MCF 10A (cell line): ENCODE data around the gene TMEM204. TPM values are rescaled to one million over a fixed set of nuclear protein-coding genes. Genes with fewer than 3 reads are reported as not detected.

Experiments used
- BruUV-seq: library from RNA; stranded (reverse); fragments of 400-500 nt; replicated peaks from 2 replicates; lab custom pipeline; 2021; lab: Mats Ljungman, UMichigan
- CTCF ChIA-PET: fragments of 300-600 bp; sonication (Branson Sonifier 250); formaldehyde crosslinking; extraction: SDS; loops from one replicate; lab custom pipeline; 2021; ENCODE audit warnings: antibody characterized with exemption, inconsistent platforms; lab: Yijun Ruan, JAX
- POLR2A ChIA-PET: fragments of 300-600, 350-650 bp; sonication (Branson Sonifier 250); formaldehyde crosslinking; extraction: SDS; loops from one replicate; lab custom pipeline; 2020; ENCODE audit warnings: antibody characterized with exemption, inconsistent platforms; lab: Yijun Ruan, JAX
- DNase-seq: peaks from one replicate; pipeline ENCODE4 v3.0.0-alpha.2; 2018; ENCODE audit not compliant: unreplicated experiment
- H3K27ac Mint-ChIP-seq: one replicate; pipeline ENCODE4 v1.8.0; 2022; ENCODE audit warnings: mild to moderate bottlenecking, low read depth, mixed read lengths; ENCODE audit not compliant: unreplicated experiment
- H3K27me3 Mint-ChIP-seq: one replicate; pipeline ENCODE4 v1.8.0; 2022; ENCODE audit warnings: mixed read lengths; ENCODE audit not compliant: insufficient read depth, unreplicated experiment
- H3K36me3 Mint-ChIP-seq: one replicate; pipeline ENCODE4 v1.8.0; 2022; ENCODE audit warnings: mild to moderate bottlenecking, moderate library complexity, mixed read lengths; ENCODE audit not compliant: insufficient read depth, unreplicated experiment
- H3K4me1 Mint-ChIP-seq: one replicate; pipeline ENCODE4 v1.8.0; 2022; ENCODE audit warnings: mixed read lengths; ENCODE audit not compliant: insufficient read depth, unreplicated experiment
- H3K4me3 Mint-ChIP-seq: one replicate; pipeline ENCODE4 v1.8.0; 2022; ENCODE audit warnings: mild to moderate bottlenecking, moderate library complexity, mixed read lengths; ENCODE audit not compliant: unreplicated experiment
- H3K9me3 Mint-ChIP-seq: one replicate; pipeline ENCODE4 v1.8.0; 2022; ENCODE audit warnings: mixed read lengths; ENCODE audit not compliant: unreplicated experiment
- intact Hi-C: fragments of 100-400 bp; cut with micrococcal nuclease; formaldehyde crosslinking; loops from 2 replicates; pipeline ENCODE4 v1.14.1; 2022
- total RNA-seq: library from RNA; stranded (reverse); gene quantifications from 2 replicates; pipeline ENCODE4 v1.2.3, GENCODE V29; 2022
- TF ChIP-seq, protein P1 (sequence below): fragments of 200-600 bp; IDR thresholded peaks from one replicate; pipeline ENCODE4 v1.8.0; 2022; ENCODE audit warnings: antibody characterized with exemption, mild to moderate bottlenecking; ENCODE audit not compliant: unreplicated experiment

Gene TMEM204
- total RNA-seq, 1 experiment from 2014 or later: not detected

DNA sequence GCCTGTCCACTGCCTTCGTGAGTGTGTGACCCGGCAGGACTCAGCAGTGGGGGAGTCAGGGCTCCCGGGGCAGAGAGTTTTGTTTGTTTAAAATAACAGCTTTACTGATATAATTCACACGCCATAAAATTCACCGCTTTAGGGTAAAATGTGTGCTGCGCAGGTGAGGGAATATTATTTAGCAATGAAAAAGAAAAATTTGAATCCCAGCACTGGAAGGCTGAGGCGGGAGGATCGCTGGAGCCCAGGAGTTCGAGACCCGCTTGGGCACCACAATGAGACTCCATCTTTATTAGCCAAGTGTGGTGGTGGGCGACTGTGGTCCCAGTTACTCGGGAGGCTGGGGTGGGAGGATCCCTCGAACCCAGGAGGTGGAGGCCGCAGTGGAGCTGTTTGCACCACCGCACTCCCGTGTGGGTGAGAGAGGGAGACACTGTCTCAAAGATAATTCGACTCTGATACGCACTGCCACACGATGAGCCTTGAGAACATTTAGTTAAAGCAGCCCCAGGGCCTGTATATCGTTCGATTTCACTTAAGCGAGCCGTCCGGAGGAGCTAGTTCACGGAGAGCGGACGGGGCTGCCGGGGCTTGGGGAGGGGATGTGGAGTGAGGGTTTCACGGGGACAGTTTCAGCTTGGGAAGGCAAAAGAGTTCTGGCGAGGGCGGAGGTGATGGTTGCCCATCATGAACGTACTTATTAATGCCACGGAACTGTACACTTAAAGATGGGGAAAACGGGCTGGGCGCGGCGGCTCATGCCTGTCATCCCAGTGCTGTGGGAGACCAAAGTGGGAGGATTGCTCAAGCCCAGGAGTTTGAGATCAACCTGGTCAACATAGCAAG lies 30.1 kb upstream of the TMEM204 start:
- intact Hi-C loops: no loop called here
- TF ChIP-seq, protein P1, sequence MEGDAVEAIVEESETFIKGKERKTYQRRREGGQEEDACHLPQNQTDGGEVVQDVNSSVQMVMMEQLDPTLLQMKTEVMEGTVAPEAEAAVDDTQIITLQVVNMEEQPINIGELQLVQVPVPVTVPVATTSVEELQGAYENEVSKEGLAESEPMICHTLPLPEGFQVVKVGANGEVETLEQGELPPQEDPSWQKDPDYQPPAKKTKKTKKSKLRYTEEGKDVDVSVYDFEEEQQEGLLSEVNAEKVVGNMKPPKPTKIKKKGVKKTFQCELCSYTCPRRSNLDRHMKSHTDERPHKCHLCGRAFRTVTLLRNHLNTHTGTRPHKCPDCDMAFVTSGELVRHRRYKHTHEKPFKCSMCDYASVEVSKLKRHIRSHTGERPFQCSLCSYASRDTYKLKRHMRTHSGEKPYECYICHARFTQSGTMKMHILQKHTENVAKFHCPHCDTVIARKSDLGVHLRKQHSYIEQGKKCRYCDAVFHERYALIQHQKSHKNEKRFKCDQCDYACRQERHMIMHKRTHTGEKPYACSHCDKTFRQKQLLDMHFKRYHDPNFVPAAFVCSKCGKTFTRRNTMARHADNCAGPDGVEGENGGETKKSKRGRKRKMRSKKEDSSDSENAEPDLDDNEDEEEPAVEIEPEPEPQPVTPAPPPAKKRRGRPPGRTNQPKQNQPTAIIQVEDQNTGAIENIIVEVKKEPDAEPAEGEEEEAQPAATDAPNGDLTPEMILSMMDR: no peak
- no peak overlapping the region for H3K4me3 Mint-ChIP-seq
- POLR2A ChIA-PET: no interaction called here
- H3K27me3 Mint-ChIP-seq: no peaks in the 10 kb centered on the region
- H3K27ac Mint-ChIP-seq: no peak overlapping the region
- no peak for DNase-seq
- CTCF ChIA-PET: no interaction called here
- BruUV-seq: no TSS peak
- H3K36me3 Mint-ChIP-seq: no peaks in the 10 kb centered on the region
- H3K4me1 Mint-ChIP-seq: no peaks in the 10 kb centered on the region
- H3K9me3 Mint-ChIP-seq: no peaks in the 10 kb centered on the region

DNA sequence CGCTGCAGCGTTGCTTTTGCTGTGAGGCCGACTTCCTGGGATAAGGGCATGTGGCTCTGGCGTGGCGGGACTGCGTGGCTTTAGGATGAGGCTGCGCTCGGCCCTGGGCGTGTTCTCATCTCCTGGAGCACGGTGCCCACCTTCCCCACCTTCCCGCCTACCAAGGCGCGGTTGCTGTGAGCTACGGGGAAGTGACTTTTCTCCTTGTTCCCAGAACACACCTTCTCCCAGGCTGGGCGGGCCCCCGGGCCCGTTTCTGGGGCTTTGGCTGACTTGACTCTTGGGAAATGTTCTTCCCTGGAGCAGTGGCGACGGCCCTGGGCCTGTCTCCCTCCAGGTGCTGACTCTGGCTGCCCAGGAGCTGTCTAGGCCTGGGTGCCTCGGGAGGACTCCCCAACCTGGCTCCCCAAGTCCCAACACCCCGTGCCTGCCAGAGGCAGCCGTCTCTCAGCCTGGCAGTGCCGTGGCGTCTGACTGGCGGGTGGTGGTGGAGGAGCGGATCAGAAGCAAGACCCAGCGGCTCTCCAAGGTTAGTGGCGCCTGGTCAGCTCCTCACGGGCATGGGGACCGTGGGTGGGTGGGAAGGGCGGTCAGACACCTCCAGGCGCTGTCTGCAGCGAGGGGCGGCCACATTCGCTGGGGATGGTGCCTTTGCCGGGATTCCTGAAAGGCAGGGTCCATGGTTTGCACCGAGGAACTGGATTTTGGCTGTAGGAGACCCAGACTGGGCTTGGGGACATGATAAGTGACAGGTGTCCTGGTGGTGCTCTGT lies 28.2 kb upstream of the TMEM204 start:
- H3K4me3 Mint-ChIP-seq: no peak overlapping the region
- DNase-seq: no peak
- intact Hi-C loops: no loop called here
- POLR2A ChIA-PET: no interaction called here
- H3K27me3 Mint-ChIP-seq: no peaks in the 10 kb centered on the region
- TF ChIP-seq, protein P1: no peak
- no peaks in the 10 kb centered on the region for H3K9me3 Mint-ChIP-seq
- no TSS peak for BruUV-seq
- CTCF ChIA-PET: interaction anchor here (0.6 kb wide), 1 partner anchor 203 kb away, joined by 4 read pairs; no protein-coding TSS in a partner anchor
- H3K4me1 Mint-ChIP-seq: no peaks in the 10 kb centered on the region
- no peak overlapping the region for H3K27ac Mint-ChIP-seq
- no peaks in the 10 kb centered on the region for H3K36me3 Mint-ChIP-seq

GRCh38 chr16:1505912-1506311 lies 27.6 kb upstream of the TMEM204 start:
- ChIA-PET CTCF (no interaction called here), POLR2A (no interaction called here)
- H3K9me3 Mint-ChIP-seq: no peaks in the 10 kb centered on the region
- H3K27ac Mint-ChIP-seq: no peak overlapping the region
- intact Hi-C loops: no loop called here
- H3K4me3 Mint-ChIP-seq: no peak overlapping the region
- BruUV-seq: no TSS peak
- no peaks in the 10 kb centered on the region for H3K27me3 Mint-ChIP-seq
- TF ChIP-seq, protein P1: no peak
- H3K36me3 Mint-ChIP-seq: peaks cover 4% of the 10 kb centered on the region
- no peaks in the 10 kb centered on the region for H3K4me1 Mint-ChIP-seq
- DNase-seq: no peak
